ENCODE measurements around the gene ARHGAP44.

The ARHGAP44 gene

DNA sequence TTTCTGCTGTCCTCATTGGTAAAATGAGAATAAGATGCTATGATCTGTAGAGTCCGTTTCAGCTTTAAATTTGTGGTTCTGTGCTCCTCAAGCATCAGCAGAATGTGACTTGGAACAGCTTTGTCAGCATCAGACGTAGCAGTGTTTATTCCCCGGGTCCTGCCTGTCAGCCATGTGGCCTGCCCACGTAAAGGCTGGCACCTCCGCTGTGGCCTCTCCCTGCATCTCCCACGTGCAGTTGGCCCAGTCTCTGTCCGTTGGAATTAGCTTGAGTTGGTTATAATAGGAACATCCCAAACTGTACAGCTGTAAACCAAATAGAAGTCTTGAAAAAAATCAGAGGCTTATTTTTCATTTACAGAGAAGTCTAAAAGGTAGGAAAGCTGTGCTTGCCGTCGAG, 61.7 kb downstream of the ARHGAP44 start:
- Histone ChIP-seq H4K20me1 (ENCODE audit: insufficient read depth, low read length) (no peaks in the 10 kb centered on the region), H3K27me3 (ENCODE audit: insufficient read depth, low read length, poor library complexity) (no peaks in the 10 kb centered on the region), H3K4me2 (ENCODE audit: insufficient read depth, low read length) (no peak overlapping the region), H3K4me1 (ENCODE audit: insufficient read depth, low read length) (no peaks in the 10 kb centered on the region), H3K79me2 (ENCODE audit: insufficient read depth, low read length) (no peaks in the 10 kb centered on the region), H2AFZ (ENCODE audit: low read depth, low read length) (no peak overlapping the region), H3K4me3 (ENCODE audit: low read depth in 1 of 2, low read length in 2 of 2) (no peak overlapping the region), H3K27ac (ENCODE audit: low read length) (no peak overlapping the region), H3K9ac (ENCODE audit: low read depth, low read length) (no peak overlapping the region), H3K36me3 (ENCODE audit: insufficient read depth, low read length) (no peaks in the 10 kb centered on the region), H3K9me3 (ENCODE audit: insufficient read depth, low read length, severe bottlenecking) (peaks cover 3% of the 10 kb centered on the region)
- ATAC-seq (ENCODE audit: insufficient read depth, low read depth) (no peak), DNase-seq (no peak)
- no peak for TF ChIP-seq CTCF (IDR thresholded peaks at IDR 0.05; ENCODE audit: borderline replicate concordance, extremely low read depth, low read length, poor library complexity, severe bottlenecking)
- TF ChIP-seq EZH2 (IDR thresholded peaks at IDR 0.05; ENCODE audit: borderline replicate concordance, low read depth, low read length, severe bottlenecking) = no peak

DNA sequence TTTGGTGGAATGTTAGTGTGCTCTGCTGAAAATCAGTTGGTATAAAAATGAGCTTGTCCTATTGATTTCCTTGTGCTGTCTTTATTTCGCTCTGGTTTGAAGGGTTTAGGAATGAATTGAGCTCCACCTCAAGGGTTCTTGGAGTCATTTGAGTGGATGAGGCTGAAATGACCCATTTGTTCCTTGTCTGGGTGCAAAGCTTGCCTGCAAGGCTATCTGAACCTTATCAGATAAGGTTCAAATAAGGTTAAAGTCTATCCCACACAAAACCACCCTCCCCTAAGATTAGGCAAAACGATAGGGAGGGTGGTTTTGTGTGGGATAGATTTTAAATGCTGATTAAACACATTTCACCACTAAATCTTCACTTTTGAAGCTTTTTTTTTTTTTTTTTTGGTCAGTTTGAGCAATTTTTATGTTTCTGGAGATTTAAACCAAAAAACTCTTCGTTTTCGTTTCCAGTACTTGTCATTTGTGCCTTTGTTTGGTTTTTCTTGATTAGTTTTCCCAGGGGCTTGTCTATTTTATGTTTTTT, 62.7 kb downstream of the ARHGAP44 start:
- no peak for DNase-seq
- TF ChIP-seq EZH2 (IDR thresholded peaks at IDR 0.05; ENCODE audit: borderline replicate concordance, low read depth, low read length, severe bottlenecking) (no peak), CTCF (IDR thresholded peaks at IDR 0.05; ENCODE audit: borderline replicate concordance, extremely low read depth, low read length, poor library complexity, severe bottlenecking) (no peak)

DNA sequence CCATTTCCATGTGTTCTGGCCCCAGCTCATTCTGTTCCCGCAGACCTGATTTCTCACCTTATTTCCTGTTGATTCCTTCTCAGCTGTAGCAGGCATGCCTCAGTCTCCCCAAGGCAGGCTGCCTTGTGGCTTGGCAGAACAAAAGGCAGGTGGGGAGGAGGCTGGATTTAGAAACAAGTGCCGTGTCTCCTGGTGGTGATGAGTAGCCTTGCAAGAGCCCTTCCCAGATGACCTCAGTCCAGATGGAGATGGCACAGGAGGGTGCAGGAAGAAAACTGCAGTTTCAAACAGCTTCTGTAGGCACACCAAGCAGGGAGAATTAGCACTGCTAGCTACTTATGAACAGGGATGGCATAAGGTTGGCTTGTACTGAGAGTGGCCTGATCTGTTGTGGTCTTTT, 64.6 kb downstream of the ARHGAP44 start:
- Histone ChIP-seq H3K4me2 (ENCODE audit: insufficient read depth, low read length) (no peak overlapping the region), H3K79me2 (ENCODE audit: insufficient read depth, low read length) (no peaks in the 10 kb centered on the region), H3K36me3 (ENCODE audit: insufficient read depth, low read length) (no peaks in the 10 kb centered on the region), H3K27ac (ENCODE audit: low read length) (no peak overlapping the region), H3K4me1 (ENCODE audit: insufficient read depth, low read length) (no peaks in the 10 kb centered on the region), H2AFZ (ENCODE audit: low read depth, low read length) (no peak overlapping the region), H3K9ac (ENCODE audit: low read depth, low read length) (no peak overlapping the region), H3K27me3 (ENCODE audit: insufficient read depth, low read length, poor library complexity) (no peaks in the 10 kb centered on the region), H4K20me1 (ENCODE audit: insufficient read depth, low read length) (no peaks in the 10 kb centered on the region), H3K9me3 (ENCODE audit: insufficient read depth, low read length, severe bottlenecking) (peaks cover 4% of the 10 kb centered on the region), H3K4me3 (ENCODE audit: low read depth in 1 of 2, low read length in 2 of 2) (no peak overlapping the region)
- TF ChIP-seq EZH2 (IDR thresholded peaks at IDR 0.05; ENCODE audit: borderline replicate concordance, low read depth, low read length, severe bottlenecking) = no peak
- DNase-seq (no peak), ATAC-seq (ENCODE audit: insufficient read depth, low read depth) (no peak)

More for the DNA sequence above, 62.7 kb downstream of the ARHGAP44 start:
- peaks cover 3% of the 10 kb centered on the region for H3K9me3 ChIP-seq (ENCODE audit: insufficient read depth, low read length, severe bottlenecking)
- no peaks in the 10 kb centered on the region for H3K4me1 ChIP-seq (ENCODE audit: insufficient read depth, low read length)
- H3K9ac ChIP-seq (ENCODE audit: low read depth, low read length) = no peak overlapping the region
- H4K20me1 ChIP-seq (ENCODE audit: insufficient read depth, low read length) = no peaks in the 10 kb centered on the region
- H3K79me2 ChIP-seq (ENCODE audit: insufficient read depth, low read length) = no peaks in the 10 kb centered on the region
- no peak overlapping the region for H3K27ac ChIP-seq (ENCODE audit: low read length)
- H3K4me3 ChIP-seq (ENCODE audit: low read depth in 1 of 2, low read length in 2 of 2) = no peak overlapping the region
- H3K36me3 ChIP-seq (ENCODE audit: insufficient read depth, low read length) = no peaks in the 10 kb centered on the region
- ATAC-seq (ENCODE audit: insufficient read depth, low read depth) = no peak
- no peak overlapping the region for H3K4me2 ChIP-seq (ENCODE audit: insufficient read depth, low read length)
- no peak overlapping the region for H2AFZ ChIP-seq (ENCODE audit: low read depth, low read length)
- H3K27me3 ChIP-seq (ENCODE audit: insufficient read depth, low read length, poor library complexity) = no peaks in the 10 kb centered on the region

DNA sequence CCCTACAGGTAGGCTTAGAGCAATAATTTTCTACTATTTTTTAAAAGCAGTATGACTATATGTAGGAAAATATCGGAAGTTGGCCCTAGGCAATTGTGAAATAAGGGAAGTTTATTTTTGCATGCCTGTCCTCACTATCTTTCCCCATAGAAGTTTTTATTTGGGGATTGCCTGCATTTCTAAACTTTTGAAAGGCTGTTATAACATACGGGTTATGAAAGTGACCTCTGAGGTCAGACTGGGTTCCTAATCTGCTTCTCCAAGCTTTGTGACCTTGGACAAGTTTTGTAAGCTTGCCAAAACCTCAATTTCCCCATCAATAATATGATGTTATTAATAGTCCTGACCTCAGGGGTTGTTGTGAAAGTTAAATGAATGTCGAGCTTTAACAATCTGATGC, 67.1 kb downstream of the ARHGAP44 start:
- H3K9me3 ChIP-seq (ENCODE audit: insufficient read depth, low read length, severe bottlenecking) = peaks cover 7% of the 10 kb centered on the region

More for the DNA sequence above, 67.1 kb downstream of the ARHGAP44 start:
- Histone ChIP-seq H3K27me3 (ENCODE audit: insufficient read depth, low read length, poor library complexity) (no peaks in the 10 kb centered on the region), H2AFZ (ENCODE audit: low read depth, low read length) (no peak overlapping the region), H3K4me1 (ENCODE audit: insufficient read depth, low read length) (no peaks in the 10 kb centered on the region), H3K79me2 (ENCODE audit: insufficient read depth, low read length) (no peaks in the 10 kb centered on the region), H3K27ac (ENCODE audit: low read length) (no peak overlapping the region), H3K4me3 (ENCODE audit: low read depth in 1 of 2, low read length in 2 of 2) (no peak overlapping the region), H4K20me1 (ENCODE audit: insufficient read depth, low read length) (no peaks in the 10 kb centered on the region), H3K9ac (ENCODE audit: low read depth, low read length) (no peak overlapping the region), H3K36me3 (ENCODE audit: insufficient read depth, low read length) (no peaks in the 10 kb centered on the region), H3K4me2 (ENCODE audit: insufficient read depth, low read length) (no peak overlapping the region)
- ATAC-seq (ENCODE audit: insufficient read depth, low read depth) (no peak), DNase-seq (no peak)
- TF ChIP-seq CTCF (IDR thresholded peaks at IDR 0.05; ENCODE audit: borderline replicate concordance, extremely low read depth, low read length, poor library complexity, severe bottlenecking) (no peak), EZH2 (IDR thresholded peaks at IDR 0.05; ENCODE audit: borderline replicate concordance, low read depth, low read length, severe bottlenecking) (no peak)
